LNCaP clone FGC (cell line): ENCODE data around the gene EML1.

Source experiments
- DNase-seq: peaks from one replicate; pipeline ENCODE4 v3.0.0-alpha.2; 2011; ENCODE audit warnings: low read depth
- H3K4me3 ChIP-seq: 2 replicates; pipeline ENCODE4 v1.5.1; 2011; ENCODE audit warnings: mild to moderate bottlenecking, low read depth, low read length, control low read depth
- CTCF ChIP-seq: IDR thresholded peaks from 2 replicates; pipeline ENCODE4 v1.5.1; 2012; ENCODE audit warnings: mild to moderate bottlenecking; ENCODE audit not compliant: control insufficient read depth, insufficient read depth; ENCODE audit errors: extremely low read depth

The EML1 gene

GRCh38 chr14:99800781-99801180 lies 7.6 kb downstream of the EML1 start:
- no peak for TF ChIP-seq CTCF
- no peak overlapping the region for H3K4me3 ChIP-seq
- DNase-seq = no peak

GRCh38 chr14:99802301-99803105 lies 9.3 kb downstream of the EML1 start:
- TF ChIP-seq CTCF = no peak
- no peak for DNase-seq
- H3K4me3 ChIP-seq = no peak overlapping the region

- no peak overlapping the region for H3K4me3 ChIP-seq
- no peak for TF ChIP-seq CTCF
- no peak for DNase-seq
These were observed 10.0 kb downstream of the EML1 start for GRCh38 chr14:99803106-99803775.

DNA sequence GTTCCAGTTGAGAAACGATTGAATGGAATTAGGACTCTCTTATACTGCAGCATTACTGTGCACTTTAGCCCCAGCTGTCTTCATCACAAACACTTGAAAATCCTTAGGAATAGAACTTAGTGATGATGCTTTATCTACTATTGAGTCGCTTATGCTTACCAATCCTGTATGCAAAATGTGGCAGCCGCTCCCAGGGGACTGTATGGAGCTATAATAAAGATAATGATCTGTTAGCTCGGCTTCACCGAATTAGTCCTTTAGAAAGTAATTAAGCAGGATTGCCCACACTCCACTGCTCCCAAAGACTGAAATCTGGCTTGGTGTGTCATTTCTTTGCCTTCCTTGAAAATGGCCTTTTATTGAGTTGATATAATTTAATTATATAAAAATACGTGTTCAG lies 10.6 kb downstream of the EML1 start:
- TF ChIP-seq CTCF = no peak
- no peak overlapping the region for H3K4me3 ChIP-seq
- DNase-seq = no peak

DNA sequence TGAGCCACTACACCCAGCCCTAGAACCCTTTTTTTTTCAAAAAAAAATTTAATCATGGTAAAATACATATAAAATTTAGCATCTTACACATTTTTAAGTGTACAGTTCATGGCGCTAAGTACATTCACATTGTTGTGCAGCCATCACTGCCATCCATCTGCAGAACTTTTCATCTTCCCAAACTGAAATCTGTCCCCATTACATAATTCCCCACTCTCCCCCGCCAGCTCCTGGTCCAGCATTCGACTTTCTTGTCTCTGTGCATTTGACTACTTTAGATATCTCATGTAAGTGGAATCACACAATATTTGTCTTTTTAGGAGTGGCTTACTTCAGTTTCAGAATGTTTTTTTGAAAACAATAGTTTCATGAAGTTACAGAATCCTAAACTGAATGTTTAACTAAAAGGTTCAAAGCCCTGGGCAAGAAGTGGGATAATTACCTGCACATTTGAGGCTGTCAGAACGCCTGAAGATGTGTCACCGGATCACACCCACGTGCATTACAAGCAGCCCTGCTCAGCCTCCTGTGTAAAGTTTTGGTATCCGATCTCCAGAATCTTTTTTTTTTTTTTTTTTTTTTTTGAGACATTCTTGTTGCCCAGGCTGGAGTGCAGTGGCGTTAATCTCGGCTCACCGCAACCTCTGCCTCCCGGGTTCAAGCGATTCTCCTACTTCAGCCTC lies 12.7 kb downstream of the EML1 start:
- TF ChIP-seq CTCF = no peak
- no peak overlapping the region for H3K4me3 ChIP-seq
- DNase-seq = no peak

DNA sequence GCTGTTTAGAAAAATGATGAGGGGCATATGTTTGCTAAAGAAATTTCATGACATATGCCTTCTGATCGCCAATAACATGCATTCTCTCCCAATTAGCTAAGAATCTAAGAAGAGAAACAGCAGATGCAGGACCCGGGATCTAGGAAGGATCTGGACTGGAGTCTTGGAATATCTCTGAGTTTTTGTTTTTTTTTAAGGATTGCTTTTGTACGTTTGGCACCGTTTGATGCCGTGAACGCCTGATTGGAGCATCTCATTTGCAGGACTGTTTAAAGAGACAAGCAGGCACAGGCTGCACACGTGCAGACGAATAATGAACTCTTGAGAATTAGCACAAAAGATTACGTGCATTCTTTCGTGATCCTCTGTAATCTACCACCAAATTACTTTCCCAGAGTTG lies 13.6 kb downstream of the EML1 start:
- no peak overlapping the region for H3K4me3 ChIP-seq
- TF ChIP-seq CTCF = no peak
- no peak for DNase-seq
